MM.1S (cell line): Measurements from ENCODE around the gene CFAP70.

Experiments used
- CTCF ChIP-seq: fragments of 300-600 bp; sonication (generic); IDR thresholded peaks from 2 replicates; pipeline ENCODE4 v1.5.1; 2016; ENCODE audit warnings: antibody characterized with exemption, low read length, mixed read lengths
- EZH2phosphoT487 ChIP-seq: fragments of 300-600 bp; sonication (generic); IDR thresholded peaks from 2 replicates; pipeline ENCODE4 v1.6.1; 2018; ENCODE audit warnings: antibody characterized with exemption, low read length

DNA sequence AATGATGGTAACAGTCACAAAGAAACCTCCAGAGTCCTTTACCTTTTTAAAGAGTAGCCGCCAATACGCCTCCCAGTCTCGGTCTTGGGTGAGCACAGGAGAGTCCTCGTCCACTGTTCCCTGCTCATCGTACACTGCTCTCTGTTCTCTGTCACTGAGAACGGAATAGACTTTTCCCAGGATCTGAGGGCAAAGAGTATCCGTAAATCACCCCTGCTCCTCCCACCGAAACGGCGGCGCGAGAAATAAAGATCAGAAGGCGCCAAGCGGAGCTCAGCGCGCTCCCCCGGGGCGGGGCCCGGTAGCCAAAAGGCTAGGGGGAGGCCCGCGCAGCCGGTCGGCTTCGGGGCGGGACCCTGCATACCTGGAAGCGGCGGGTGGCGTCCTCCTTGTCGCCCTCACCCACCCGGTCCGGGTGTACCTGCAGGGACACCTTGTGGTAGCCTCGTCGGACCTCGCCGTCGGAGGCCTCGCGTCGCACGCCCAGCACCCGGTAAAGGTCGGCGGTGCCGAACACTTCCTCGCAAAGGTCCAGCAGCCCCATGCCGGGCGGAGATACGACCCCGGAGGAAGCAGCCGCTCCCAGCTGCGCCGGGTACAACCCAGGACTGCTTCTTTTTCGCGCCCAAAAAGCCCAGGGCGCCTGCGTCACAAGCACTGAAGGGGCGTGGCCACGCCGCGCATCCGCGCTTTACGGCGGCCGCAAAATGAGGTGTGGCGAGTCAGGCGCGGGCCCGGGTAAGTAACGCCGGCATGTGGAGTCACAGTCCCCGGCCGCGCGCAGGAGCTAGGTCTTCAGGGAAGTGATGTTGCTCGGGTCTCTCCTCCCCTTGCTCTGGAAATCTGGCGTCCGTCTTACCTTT, 111.8 kb downstream of the CFAP70 start, which contains the start of gene DNAJC9:
- TF ChIP-seq CTCF (no peak), EZH2phosphoT487 (no peak)
